WTC11 (cell line): ENCODE measurements around the gene CD300LD. TPM values are rescaled to one million over a fixed set of nuclear protein-coding genes. Genes with fewer than 3 reads are reported as not detected.

Experiments
- ATAC-seq: fragments of 200-7000 bp; cut with Tn5 transposase; 2 replicates; pipeline ENCODE4 v1.10.0; 2021; ENCODE audit warnings: mild to moderate bottlenecking, moderate library complexity
- CTCF ChIA-PET: fragments of 300-600 bp; sonication (Branson Sonifier 250); formaldehyde crosslinking; loops from one replicate; lab custom pipeline; 2021; ENCODE audit warnings: antibody characterized with exemption; lab: Charles Lee
- POLR2A ChIA-PET: fragments of 350-600 bp; sonication (Branson Sonifier 250); formaldehyde crosslinking; loops from one replicate; lab custom pipeline; 2021; ENCODE audit warnings: antibody characterized with exemption; lab: Charles Lee
- DNase-seq: peaks from one replicate; pipeline ENCODE4 v3.0.0; 2021; ENCODE audit warnings: low spot score
- H3K27ac Mint-ChIP-seq: 2 replicates; pipeline ENCODE4 v1.8.0; 2021; ENCODE audit warnings: mixed read lengths
- H3K27me3 Mint-ChIP-seq: 2 replicates; pipeline ENCODE4 v1.8.0; 2021; ENCODE audit warnings: low read depth, mild to moderate bottlenecking, moderate library complexity, mixed read lengths
- H3K36me3 Mint-ChIP-seq: 2 replicates; pipeline ENCODE4 v1.8.0; 2021; ENCODE audit warnings: mixed read lengths
- H3K4me1 Mint-ChIP-seq: 2 replicates; pipeline ENCODE4 v1.8.0; 2022; ENCODE audit warnings: mixed read lengths
- H3K4me3 Mint-ChIP-seq: 2 replicates; pipeline ENCODE4 v1.8.0; 2021; ENCODE audit warnings: mild to moderate bottlenecking, moderate library complexity, mixed read lengths
- H3K9me3 Mint-ChIP-seq: 2 replicates; pipeline ENCODE4 v1.8.0; 2021; ENCODE audit warnings: mixed read lengths
- ARID4B ChIP-seq: sonication (generic); formaldehyde crosslinking; IDR thresholded peaks from 2 replicates; pipeline ENCODE4 v1.8.0; 2023; ENCODE audit warnings: missing genetic modification reagents, mild to moderate bottlenecking, borderline replicate concordance
- ATF1 ChIP-seq: sonication (generic); formaldehyde crosslinking; IDR thresholded peaks from 2 replicates; pipeline ENCODE4 v1.8.1; 2023; ENCODE audit warnings: mild to moderate bottlenecking, moderate library complexity, missing genetic modification reagents
- CREB1 ChIP-seq: sonication (generic); formaldehyde crosslinking; IDR thresholded peaks from 2 replicates; pipeline ENCODE4 v1.8.0; 2023; ENCODE audit warnings: mild to moderate bottlenecking, missing genetic modification reagents
- E2F5 ChIP-seq: sonication (generic); formaldehyde crosslinking; IDR thresholded peaks from 2 replicates; pipeline ENCODE4 v1.8.1; 2022; ENCODE audit warnings: mild to moderate bottlenecking, moderate library complexity, missing genetic modification reagents
- ESRRA ChIP-seq: sonication (generic); formaldehyde crosslinking; IDR thresholded peaks from 2 replicates; pipeline ENCODE4 v1.8.1; 2022; ENCODE audit warnings: mild to moderate bottlenecking, missing genetic modification reagents, borderline replicate concordance
- ETV6 ChIP-seq: sonication (generic); formaldehyde crosslinking; IDR thresholded peaks from 2 replicates; pipeline ENCODE4 v1.8.1; 2022; ENCODE audit warnings: mild to moderate bottlenecking, missing genetic modification reagents
- FOXP4 ChIP-seq: sonication (generic); formaldehyde crosslinking; IDR thresholded peaks from 2 replicates; pipeline ENCODE4 v1.8.0; 2022; ENCODE audit warnings: mild to moderate bottlenecking, missing genetic modification reagents
- MAX ChIP-seq: sonication (generic); formaldehyde crosslinking; IDR thresholded peaks from 2 replicates; pipeline ENCODE4 v1.8.0; 2022; ENCODE audit warnings: mild to moderate bottlenecking, missing genetic modification reagents
- NFYB ChIP-seq: sonication (generic); formaldehyde crosslinking; conservative IDR thresholded peaks from 2 replicates; pipeline ENCODE4 v1.8.0; 2022; ENCODE audit warnings: low read depth, missing genetic modification reagents
- TEAD1 ChIP-seq: sonication (generic); formaldehyde crosslinking; IDR thresholded peaks from 2 replicates; pipeline ENCODE4 v1.8.0; 2022; ENCODE audit warnings: mild to moderate bottlenecking, missing genetic modification reagents
- TP53 ChIP-seq: sonication (generic); formaldehyde crosslinking; IDR thresholded peaks from 2 replicates; pipeline ENCODE4 v1.8.1; 2023; ENCODE audit warnings: mild to moderate bottlenecking, missing genetic modification reagents
- USF1 ChIP-seq: sonication (generic); formaldehyde crosslinking; IDR thresholded peaks from 2 replicates; pipeline ENCODE4 v1.8.0; 2022; ENCODE audit warnings: mild to moderate bottlenecking, missing genetic modification reagents
- ZNF281 ChIP-seq: sonication (generic); formaldehyde crosslinking; IDR thresholded peaks from 2 replicates; pipeline ENCODE4 v1.8.0; 2023; ENCODE audit warnings: mild to moderate bottlenecking, missing genetic modification reagents
- ZNF317 ChIP-seq: sonication (generic); formaldehyde crosslinking; IDR thresholded peaks from 2 replicates; pipeline ENCODE4 v1.8.1; 2023; ENCODE audit warnings: low read depth, mild to moderate bottlenecking, moderate library complexity, missing genetic modification reagents, borderline replicate concordance
- ZNF396 ChIP-seq: fragments of 250-450 bp; sonication (Bioruptor Pico); IDR thresholded peaks from 2 replicates; pipeline ENCODE4 v1.8.0; 2021; ENCODE audit warnings: mild to moderate bottlenecking, moderate library complexity, borderline replicate concordance
- ZNF423 ChIP-seq: fragments of 250-450 bp; sonication (Bioruptor Pico); IDR thresholded peaks from 2 replicates; pipeline ENCODE4 v2.1.2; 2022; ENCODE audit warnings: mild to moderate bottlenecking, moderate library complexity
- ZNF512 ChIP-seq: sonication (generic); formaldehyde crosslinking; IDR thresholded peaks from 2 replicates; pipeline ENCODE4 v1.8.1; 2022; ENCODE audit warnings: missing genetic modification reagents, borderline replicate concordance
- ZSCAN18 ChIP-seq: fragments of 250-450 bp; sonication (Bioruptor Pico); IDR thresholded peaks from 2 replicates; pipeline ENCODE4 v2.1.2; 2022; ENCODE audit warnings: mild to moderate bottlenecking, moderate library complexity
- total RNA-seq: library from RNA; stranded (reverse); gene quantifications from 3 replicates; pipeline ENCODE4 v1.2.3, GENCODE V29; 2021

CD300LD gene
- total RNA-seq, 1 experiment from 2014 or later: not detected

- H3K4me1 Mint-ChIP-seq: peaks cover 9% of the 10 kb centered on the region
- no peak overlapping the region for H3K27ac Mint-ChIP-seq
- H3K9me3 Mint-ChIP-seq: peaks cover 3% of the 10 kb centered on the region; the same call in 1 of the 2 replicates
- peaks cover 5% of the 10 kb centered on the region for H3K27me3 Mint-ChIP-seq
- H3K4me3 Mint-ChIP-seq: no peak overlapping the region
- no peaks in the 10 kb centered on the region for H3K36me3 Mint-ChIP-seq
- ChIA-PET CTCF (interaction anchor here (2.2 kb wide), 1 partner anchor 29 kb away, joined by 10 read pairs; no protein-coding TSS in a partner anchor), POLR2A (no interaction called here)
- DNase-seq (no peak), ATAC-seq (no peak)
- no peak for TF ChIP-seq ARID4B (CRISPR knock-in tag)
- no peak for TF ChIP-seq ZNF281 (CRISPR knock-in tag)
- no peak for TF ChIP-seq USF1 (CRISPR knock-in tag)
- no peak for TF ChIP-seq ZNF317
- TF ChIP-seq E2F5: no peak
- no peak for TF ChIP-seq ZNF512 (CRISPR knock-in tag)
- no peak for TF ChIP-seq CREB1 (CRISPR knock-in tag)
- TF ChIP-seq ATF1 (CRISPR knock-in tag): no peak
- no peak for TF ChIP-seq NFYB (CRISPR knock-in tag)
- TF ChIP-seq ZSCAN18: no peak
- TF ChIP-seq FOXP4 (CRISPR knock-in tag): no peak
- no peak for TF ChIP-seq TP53 (CRISPR knock-in tag)
- TF ChIP-seq ETV6 (CRISPR knock-in tag): no peak
- no peak for TF ChIP-seq MAX (CRISPR knock-in tag)
- TF ChIP-seq ESRRA (CRISPR knock-in tag): no peak
- no peak for TF ChIP-seq ZNF396 (CRISPR knock-in tag)
- TF ChIP-seq TEAD1: no peak
- no peak for TF ChIP-seq ZNF423
These were observed 55.2 kb downstream of the CD300LD start for GRCh38 chr17:74536890-74537289.
